Pancreas (tissue), 10 donors: ENCODE data around the gene COTL1. TPM values are rescaled to one million over a fixed set of nuclear protein-coding genes. Genes with fewer than 3 reads are reported as not detected.

ENCODE experiments used
- ATAC-seq, 4 donors: fragments of 200-7000 bp; cut with Tn5 transposase; one replicate each; pipeline versions ENCODE4 v1.8.0 to v1.9.1; 2020; ENCODE audit warnings: mild to moderate bottlenecking in 4 of 4, moderate library complexity in 4 of 4
- DNase-seq, 6 donors: peaks; one replicate each; pipeline ENCODE4 v3.0.0-alpha.2; 2020
- FAIRE-seq: peaks from 2 replicates; lab custom pipeline; 2012; peaks lifted over from hg19 to GRCh38; lab: Jason Lieb, UNC
- H3K27ac ChIP-seq, 4 donors: fragments of 200-600 bp; sonication (generic); 1 replicate in 3 of 4; 2 replicates in 1 of 4; pipeline versions ENCODE4 v1.5.0 to v1.8.0; 2020
- H3K27me3 ChIP-seq, 4 donors: fragments of 200-600 bp; one replicate each; pipeline ENCODE4 v1.8.0; 2021
- H3K36me3 ChIP-seq, 3 donors: fragments of 200-600 bp; sonication (generic) in 1 of 3; one replicate each; pipeline versions ENCODE4 v1.5.0 to v1.8.0; 2020 to 2021
- H3K4me1 ChIP-seq, 3 donors: fragments of 200-600 bp; one replicate each; pipeline ENCODE4 v1.8.0; 2021
- H3K4me3 ChIP-seq, 4 donors: fragments of 200-600 bp; sonication (generic) in 2 of 4; one replicate each; pipeline versions ENCODE4 v1.5.0 to v1.8.0; 2020 to 2021
- H3K9me3 ChIP-seq, 4 donors: fragments of 200-600 bp; one replicate each; pipeline ENCODE4 v1.8.0; 2021
- WGBS, 2 donors: extraction: QIAGEN DNeasy Blood & Tissue Kit; methylation state at CpG; one replicate each; pipeline ENCODE4 v1.1.7; 2013; 5-methylcytosine and 5-hydroxymethylcytosine counted together
- intact Hi-C, 3 donors: fragments of 100-400 bp; cut with DNase I; formaldehyde crosslinking; loops; one replicate each; pipeline versions ENCODE4 v1.11.1 to v1.14.2; 2022
- polyA plus RNA-seq, 2 donors: library from polyadenylated mRNA; stranded (reverse); fragments of 200-250 nt; gene quantifications; one replicate each; pipeline ENCODE4 v1.2.3, GENCODE V29; 2013
- total RNA-seq, 6 donors: library from RNA; stranded (reverse); fragmentation: NEBNext Ultra II Directional in 4 of 6; extraction: Animal tissue kit (Norgen Biotek cat#: 25700) in 4 of 6; gene quantifications; one replicate each; pipeline versions ENCODE4 v1.2.1 to v1.2.4, GENCODE V29; 2021 to 2023
- TF ChIP-seq, protein P1 (sequence below), 4 donors: fragments of 200-600 bp; sonication (generic) in 3 of 4; IDR thresholded peaks; one replicate each; pipeline versions ENCODE4 v1.5.0 to v1.8.0; 2021; ENCODE audit warnings: antibody characterized with exemption in 4 of 4
- donor health status: healthy with polysubstance abuse.
- donor health status: DM: no; HTN: no; CAD: no; lungs with moderate emphysema.
- donor health status: DM: no; HTN: no; CAD: no.
- donor health status: control.
- donor health status: control.
- donor health status: Bipolar disorder and iron deficiency.
- donor health status: DM: yes; HTN: yes; CAD: no.
- donor health status: DM: no; HTN: no; CAD: no.
- donor health status: DM: no; HTN: no; CAD: no.
- donor health status: DM: yes; HTN: yes; CAD: no.

COTL1 gene
- total and polyA plus RNA-seq, 8 donors, result 6.8 to 44.3 (median 19.1) TPM

GRCh38 chr16:84650062-84650991 lies 32.4 kb upstream of the COTL1 start:
- peaks cover 0 to 11% (median 5%) of the 10 kb centered on the region in 3 donors for H3K4me1 ChIP-seq
- DNase-seq, result no peak
- FAIRE-seq, result no peak
- H3K27me3 ChIP-seq, result no peaks in the 10 kb centered on the region
- no peaks in the 10 kb centered on the region for H3K9me3 ChIP-seq
- peaks cover 0 to 3% (median 0%) of the 10 kb centered on the region in 3 donors for H3K36me3 ChIP-seq
- 48 to 50% methylated on average over 20 of the region's 20 CpGs for WGBS, 2 donors
- no peak overlapping the region for H3K4me3 ChIP-seq
- peak overlapping the region in 2 of 4 donors; percentile 37 to 74 for H3K27ac ChIP-seq
- intact Hi-C loops, result no loop called here
- TF ChIP-seq, protein P1, sequence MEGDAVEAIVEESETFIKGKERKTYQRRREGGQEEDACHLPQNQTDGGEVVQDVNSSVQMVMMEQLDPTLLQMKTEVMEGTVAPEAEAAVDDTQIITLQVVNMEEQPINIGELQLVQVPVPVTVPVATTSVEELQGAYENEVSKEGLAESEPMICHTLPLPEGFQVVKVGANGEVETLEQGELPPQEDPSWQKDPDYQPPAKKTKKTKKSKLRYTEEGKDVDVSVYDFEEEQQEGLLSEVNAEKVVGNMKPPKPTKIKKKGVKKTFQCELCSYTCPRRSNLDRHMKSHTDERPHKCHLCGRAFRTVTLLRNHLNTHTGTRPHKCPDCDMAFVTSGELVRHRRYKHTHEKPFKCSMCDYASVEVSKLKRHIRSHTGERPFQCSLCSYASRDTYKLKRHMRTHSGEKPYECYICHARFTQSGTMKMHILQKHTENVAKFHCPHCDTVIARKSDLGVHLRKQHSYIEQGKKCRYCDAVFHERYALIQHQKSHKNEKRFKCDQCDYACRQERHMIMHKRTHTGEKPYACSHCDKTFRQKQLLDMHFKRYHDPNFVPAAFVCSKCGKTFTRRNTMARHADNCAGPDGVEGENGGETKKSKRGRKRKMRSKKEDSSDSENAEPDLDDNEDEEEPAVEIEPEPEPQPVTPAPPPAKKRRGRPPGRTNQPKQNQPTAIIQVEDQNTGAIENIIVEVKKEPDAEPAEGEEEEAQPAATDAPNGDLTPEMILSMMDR (IDR thresholded peaks at IDR 0.05), result no peak
- ATAC-seq, result peak in 2 of 4 donors; percentile 9 to 25

- DNase-seq (no peak), ATAC-seq (no peak), FAIRE-seq (no peak)
- peak overlapping the region in 3 of 4 donors; percentile 19 to 74 (median 68) for H3K27ac ChIP-seq
- peaks cover 0 to 11% (median 5%) of the 10 kb centered on the region in 3 donors for H3K4me1 ChIP-seq
- peaks cover 0 to 3% (median 0%) of the 10 kb centered on the region in 3 donors for H3K36me3 ChIP-seq
- H3K27me3 ChIP-seq, result no peaks in the 10 kb centered on the region
- WGBS, 2 donors, result 19 to 22% methylated on average over 11 of the region's 11 CpGs
- intact Hi-C loops, result no loop called here
- H3K9me3 ChIP-seq, result no peaks in the 10 kb centered on the region
- TF ChIP-seq, protein P1 (IDR thresholded peaks at IDR 0.05), result no peak
- H3K4me3 ChIP-seq, result peak overlapping the region; percentile 48 to 90 (median 72)
Observed at GRCh38 chr16:84649511-84649861, 31.6 kb upstream of the COTL1 start.

DNA sequence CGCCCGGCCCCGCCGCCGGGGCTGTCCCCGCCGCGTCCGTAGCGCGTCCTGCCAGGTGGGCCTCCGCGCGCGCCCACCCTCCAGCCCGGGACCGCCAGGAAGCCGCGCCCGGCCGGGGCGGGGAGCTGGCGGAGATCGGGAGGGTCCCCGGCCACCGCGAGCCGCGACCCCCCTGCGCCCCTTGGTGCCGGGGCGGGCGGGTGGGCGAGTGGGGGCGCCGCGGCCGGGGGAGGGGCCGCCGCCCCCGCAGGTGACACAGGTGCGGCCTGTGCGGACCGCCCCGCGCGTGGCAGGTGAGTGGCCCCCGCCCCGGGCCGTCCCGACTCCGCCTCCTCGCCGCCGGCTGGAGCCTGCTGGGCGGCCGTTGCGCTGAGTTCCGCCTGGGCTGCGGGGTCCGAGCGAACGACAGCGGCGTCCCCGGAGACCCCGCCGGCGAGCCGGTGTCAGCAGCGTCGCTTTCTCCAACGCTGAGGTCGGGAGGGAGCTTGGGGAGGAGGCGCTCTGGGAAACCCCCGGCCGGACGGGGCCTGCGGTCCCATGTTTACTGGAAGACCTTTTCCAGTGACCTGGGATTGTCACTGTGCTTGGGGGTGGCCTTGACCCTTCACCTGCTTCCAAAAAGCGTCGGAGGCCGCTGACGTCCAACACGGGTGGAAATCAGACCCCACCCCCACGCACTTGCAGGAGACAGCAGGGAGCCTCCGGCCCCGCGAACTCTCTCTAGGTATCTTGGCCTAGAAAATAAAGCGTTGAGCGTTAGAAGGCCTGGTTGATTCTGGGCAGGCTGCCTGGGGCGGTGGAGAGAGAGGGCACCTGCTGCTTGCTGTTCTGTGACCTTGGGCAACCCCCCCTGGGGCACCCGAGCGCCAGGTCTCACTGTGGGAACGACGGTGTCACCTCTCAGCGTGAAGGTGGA lies 31.0 kb upstream of the COTL1 start:
- Histone ChIP-seq H3K9me3 (no peaks in the 10 kb centered on the region), H3K4me3 (peak overlapping the region; percentile 48 to 90 (median 72)), H3K27me3 (no peaks in the 10 kb centered on the region), H3K36me3 (peaks cover 0 to 3% (median 0%) of the 10 kb centered on the region in 3 donors), H3K4me1 (peaks cover 0 to 11% (median 5%) of the 10 kb centered on the region in 3 donors), H3K27ac (peak overlapping the region; percentile 19 to 74 (median 70))
- FAIRE-seq (no peak), DNase-seq (peak; percentile 64 to 90 (median 76)), ATAC-seq (peak; percentile 83 to 85 (median 84))
- WGBS, 2 donors, result 1% methylated on average over 54 to 96 of the region's 96 CpGs
- intact Hi-C loops, result no loop called here
- TF ChIP-seq, protein P1 (IDR thresholded peaks at IDR 0.05), result no peak

DNA sequence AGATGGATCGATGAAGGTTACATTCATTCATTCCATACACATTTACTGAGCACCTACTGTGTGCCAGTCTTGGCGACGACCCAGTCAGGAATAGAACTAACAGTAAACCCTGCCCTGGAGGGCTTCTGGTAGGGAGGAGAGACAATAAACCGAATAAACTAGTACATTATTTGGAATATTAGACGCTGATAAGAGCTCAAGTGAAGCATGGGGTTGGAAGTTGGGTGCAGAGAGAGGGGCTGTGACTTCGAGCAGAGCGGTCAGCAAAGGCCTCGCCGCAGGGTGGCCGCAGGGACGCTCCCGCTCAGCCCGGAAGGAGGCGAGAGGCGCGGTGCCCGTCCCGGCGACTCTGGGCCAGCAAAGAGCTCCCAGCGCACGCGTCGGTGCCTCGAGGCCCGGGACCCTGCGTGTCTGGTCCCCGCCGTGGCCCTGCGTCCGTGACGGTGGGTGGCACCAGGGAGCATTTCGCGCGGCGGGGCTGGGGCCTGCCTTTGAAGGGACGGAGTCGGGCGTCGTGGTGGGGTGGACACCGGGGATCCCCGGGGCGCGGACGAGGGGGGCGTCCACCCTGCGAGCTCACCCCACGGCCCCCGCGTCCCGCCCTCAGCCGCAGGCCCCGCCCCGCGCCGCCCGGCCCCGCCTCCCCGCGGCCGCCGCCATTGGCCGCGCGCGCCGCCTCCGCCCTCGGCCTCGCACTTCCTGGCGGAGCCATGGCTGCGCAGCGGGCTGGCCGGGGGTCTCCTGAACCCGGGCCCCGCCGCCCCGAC lies 30.1 kb upstream of the COTL1 start, which contains the start of gene KLHL36:
Gene KLHL36 (plus strand): TSS at position 684 of the 767 bp plus-strand sequence. CDS start 2,357 bp downstream, outside the sequence.
- Histone ChIP-seq H3K27me3 (no peaks in the 10 kb centered on the region), H3K4me1 (peaks cover 0 to 14% (median 5%) of the 10 kb centered on the region in 3 donors), H3K4me3 (peak within 1 kb of the TSS; percentile 60 to 90 (median 72)), H3K36me3 (peaks cover 0 to 3% (median 0%) of the 10 kb centered on the region in 3 donors), H3K9me3 (no peaks in the 10 kb centered on the region), H3K27ac (peak within 1 kb of the TSS; percentile 19 to 74 (median 70))
- 6 to 8% methylated on average over 47 to 77 of the region's 77 CpGs for WGBS, 2 donors
- TF ChIP-seq, protein P1 (IDR thresholded peaks at IDR 0.05), result no peak
- DNase-seq (peak; percentile 47 to 86 (median 65)), FAIRE-seq (no peak), ATAC-seq (peak; percentile 78 to 82 (median 78))
- intact Hi-C loops, result no loop called here
